HG03139 (cell line): ENCODE measurements around the gene TLCD4.

ENCODE experiments used
- ATAC-seq: cut with Tn5 transposase; IDR thresholded peaks from one replicate; pipeline ENCODE4 v1.9.1; 2021; ENCODE audit not compliant: unreplicated experiment

Gene TLCD4

DNA sequence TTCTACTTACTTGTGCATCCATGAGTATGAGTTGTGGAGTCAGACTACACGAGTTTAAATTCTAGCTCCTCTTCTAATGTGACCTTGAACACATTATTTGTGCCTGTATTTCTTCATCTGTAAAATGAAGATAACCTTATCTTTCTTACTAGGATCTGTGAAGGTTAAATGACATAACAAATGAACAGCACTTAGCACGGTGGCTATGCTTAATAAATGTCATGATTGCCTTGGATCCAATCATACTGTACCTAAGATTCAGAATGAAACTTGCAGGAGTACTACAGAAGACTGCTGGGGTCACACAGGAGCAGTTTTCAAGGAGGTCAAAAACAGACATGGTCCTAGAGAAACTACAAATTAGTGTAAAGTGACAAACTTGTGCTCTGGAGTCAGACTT, 22.2 kb upstream of the TLCD4 start:
- no peak for ATAC-seq

DNA sequence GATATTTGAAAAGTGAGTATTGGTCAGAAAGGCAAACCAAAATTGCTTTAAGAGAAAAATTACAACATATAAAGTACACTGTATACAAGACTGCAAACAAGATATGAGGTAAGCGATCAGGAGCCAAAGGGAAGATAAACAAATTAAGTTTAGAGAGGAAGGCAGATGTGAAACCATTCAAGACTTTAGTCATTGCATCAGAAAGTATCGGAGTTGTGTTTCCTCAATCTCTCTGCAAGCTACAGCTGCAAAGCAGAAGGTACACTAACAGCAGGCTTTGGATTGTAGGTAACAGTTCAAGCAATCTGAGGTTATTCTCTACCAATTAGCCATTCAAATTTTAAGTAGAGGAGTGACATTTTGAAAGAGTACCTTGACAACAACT, 21.3 kb upstream of the TLCD4 start:
- ATAC-seq: peak; percentile 74

DNA sequence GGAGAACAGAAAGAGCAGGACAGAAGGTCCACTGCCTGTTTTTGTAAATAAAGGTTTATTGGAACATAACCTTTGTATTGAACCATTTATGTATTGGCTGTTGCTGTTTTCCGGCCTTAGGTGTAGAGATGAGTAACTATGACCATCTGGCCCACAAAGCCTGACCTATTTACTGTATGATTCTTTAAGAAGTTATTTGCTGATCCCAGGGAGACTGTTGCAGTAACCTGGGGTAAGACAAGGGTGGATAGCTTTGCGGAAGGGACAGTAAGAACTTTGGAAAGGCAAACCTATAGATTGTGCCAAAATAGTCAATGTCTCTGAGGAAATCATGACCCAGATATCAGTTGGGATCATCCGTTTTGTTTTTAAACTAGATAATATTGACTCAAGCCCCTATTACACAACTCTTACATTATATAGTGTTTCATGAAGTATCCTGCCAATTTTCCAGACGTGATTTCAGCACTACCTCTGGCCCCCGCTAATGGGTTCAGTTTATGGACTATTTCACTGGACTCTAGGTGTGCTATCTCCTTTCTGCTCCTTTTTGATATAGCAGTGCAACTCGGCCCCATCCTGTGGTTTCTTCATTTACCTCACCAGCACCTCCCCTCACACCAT, 20.8 kb upstream of the TLCD4 start:
- peak; percentile 25 for ATAC-seq

DNA sequence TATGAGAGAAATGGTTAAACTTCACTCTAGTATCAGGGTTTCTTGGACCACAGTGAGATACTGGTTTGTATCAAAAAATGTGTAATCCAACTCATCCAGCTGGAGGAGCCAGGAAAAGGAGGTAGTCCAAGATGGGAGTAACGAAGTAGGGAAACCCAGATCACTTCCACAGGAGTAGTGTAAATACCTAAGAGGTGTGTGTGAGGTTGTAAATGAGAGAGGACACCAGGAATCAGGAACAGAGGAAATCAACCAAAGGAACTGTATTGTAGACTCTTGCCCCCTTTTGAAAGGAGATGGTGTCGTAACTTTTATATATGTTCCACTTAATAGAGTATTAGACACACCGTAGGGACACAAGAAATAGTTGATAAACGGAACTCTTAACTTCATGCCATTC, 19.7 kb upstream of the TLCD4 start:
- ATAC-seq: no peak

DNA sequence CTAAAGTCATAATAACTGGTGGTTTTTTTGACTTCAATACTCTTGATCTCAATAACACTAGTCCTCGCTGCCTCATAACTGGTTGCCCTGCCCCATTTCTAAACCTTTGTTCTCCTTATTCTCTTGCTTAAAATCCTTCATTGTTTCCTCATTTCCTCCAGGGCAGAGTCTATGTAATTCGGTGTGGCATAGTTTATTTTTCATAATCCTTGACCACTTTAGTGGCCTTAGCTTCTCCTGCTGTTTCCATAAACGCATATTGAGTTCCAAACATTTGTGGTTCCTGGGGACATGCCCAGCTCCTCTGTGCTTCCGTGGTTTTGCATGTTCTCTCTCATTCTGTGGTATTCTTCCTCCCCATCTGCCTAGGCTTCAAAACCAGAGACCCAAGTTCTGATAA, 19.0 kb upstream of the TLCD4 start:
- ATAC-seq: no peak

DNA sequence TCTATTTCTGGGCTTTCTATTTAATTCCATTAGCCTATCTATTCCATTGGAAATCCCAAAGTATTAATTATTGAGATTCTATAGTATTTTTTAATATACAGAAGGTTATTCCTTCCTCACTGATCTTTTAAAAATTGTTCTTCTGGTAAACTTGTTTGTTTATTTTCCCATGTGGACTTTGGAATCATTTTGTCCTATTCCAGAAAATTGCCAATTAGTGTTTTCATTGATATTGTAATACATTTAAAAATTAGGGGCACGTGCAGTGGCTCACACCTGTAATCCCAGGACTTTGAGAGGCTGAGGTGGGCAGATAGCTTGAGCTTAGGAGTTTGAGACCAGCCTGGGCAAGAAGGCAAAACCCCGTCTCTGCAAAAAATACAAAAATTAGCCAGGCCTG, 8.4 kb upstream of the TLCD4 start:
- no peak for ATAC-seq

DNA sequence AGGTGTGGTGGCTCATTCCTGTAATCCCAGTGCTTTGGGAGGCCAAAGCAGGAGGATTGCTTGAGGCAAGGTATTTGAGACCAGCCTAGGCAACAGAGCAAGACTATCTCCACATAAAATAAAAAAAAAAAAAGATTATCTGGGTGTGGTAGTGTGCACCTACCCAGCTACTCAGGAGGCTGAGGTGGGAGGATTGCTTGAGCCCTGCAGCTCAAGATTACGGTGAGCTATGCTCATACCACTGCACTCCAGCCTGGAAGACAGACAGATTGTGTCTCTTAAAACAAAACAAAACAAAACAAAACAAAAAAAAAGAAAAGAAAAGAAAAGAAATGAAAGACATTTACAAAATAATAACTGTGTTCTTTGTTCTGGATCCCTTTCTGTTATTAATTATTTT, 6.1 kb upstream of the TLCD4 start:
- ATAC-seq: no peak

DNA sequence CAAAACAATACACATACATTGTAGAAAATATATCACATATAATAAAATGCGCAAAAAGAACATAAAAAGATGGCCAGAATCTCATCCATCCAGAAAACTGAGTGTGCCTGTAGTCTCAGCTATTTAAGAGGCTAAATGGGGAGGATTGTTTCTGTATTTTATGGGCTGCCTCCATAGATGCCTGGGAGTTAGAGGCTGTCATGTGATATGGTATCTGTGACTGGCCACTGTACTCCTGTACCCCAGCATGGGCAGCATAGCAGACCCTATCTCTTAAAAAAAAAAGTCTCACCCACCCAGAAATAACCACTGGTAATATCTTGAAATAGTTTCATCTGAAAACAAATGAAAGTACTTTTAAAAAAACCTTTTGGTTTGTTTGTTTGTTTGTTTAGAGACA, 3.5 kb upstream of the TLCD4 start:
- ATAC-seq: no peak

DNA sequence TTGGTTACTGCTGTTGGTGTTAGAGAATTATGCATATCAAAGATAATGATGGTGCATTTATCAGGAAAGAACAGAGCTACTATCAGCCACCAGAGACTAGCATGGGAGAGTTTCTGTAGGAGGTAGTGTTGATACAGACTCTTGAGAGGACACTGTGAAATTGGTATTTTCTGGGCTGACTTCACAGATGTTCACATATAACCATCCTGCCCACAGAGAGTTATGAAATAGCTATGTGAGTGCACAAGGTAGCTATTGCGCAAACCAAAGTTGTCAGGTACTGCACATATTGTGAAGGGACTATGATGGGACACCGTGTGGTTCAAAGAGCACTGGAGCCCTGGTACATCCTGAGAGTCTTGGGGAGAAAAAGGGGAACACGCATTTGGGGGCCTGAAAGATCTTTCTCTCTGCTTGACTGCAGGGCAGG, 1.4 kb upstream of the TLCD4 start:
- no peak for ATAC-seq

DNA sequence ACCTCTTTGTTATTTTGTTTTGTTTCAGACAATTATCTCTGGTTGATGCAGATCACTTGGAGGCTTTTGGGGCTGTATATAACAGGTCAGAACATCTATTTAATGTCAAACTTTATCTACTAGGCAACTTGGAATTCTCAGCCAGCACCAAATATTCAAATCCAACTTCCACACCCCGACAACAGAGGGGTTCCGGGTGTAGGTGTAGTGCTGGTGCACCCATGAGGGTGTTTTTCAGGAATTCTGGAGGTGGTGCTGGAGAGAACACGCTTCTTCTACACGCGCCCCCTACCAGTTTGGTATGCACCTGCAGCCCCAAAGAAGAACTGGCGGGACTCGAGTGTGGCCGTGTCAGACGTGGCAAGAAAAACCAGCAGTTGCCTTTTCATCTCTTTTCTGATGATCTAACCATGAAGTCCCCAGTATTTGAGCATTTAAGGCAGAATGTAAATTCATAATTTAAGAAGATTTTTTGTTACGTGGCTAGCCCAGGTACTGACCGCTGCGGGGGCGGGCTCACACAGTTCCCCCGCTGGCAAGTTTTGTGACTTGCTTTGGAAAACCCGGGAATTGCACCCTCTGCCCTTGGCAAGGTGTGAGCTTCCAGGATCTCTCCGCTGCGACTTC, 462 bp upstream of the TLCD4 start:
- peak; percentile 62 for ATAC-seq

DNA sequence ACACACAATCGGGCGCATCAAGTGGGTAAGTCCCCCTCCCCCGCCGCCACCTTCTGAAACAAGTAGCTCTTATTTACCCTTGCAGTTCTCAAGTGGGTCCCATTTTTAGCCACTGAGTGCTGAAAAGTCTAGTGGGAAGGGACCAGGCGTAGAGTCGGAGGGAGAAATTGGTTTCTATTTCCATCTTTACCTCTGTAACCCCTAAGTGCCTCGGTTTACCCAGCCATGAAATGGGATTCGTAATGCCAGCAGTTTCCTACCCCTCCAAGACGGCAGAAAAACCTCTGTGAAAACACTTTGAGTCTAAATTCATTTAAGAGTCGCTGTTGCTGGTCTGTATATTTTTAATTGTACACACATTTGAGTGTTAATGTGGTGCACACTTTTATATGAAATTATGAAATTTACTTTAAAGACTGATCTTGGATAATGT, 928 bp downstream of the TLCD4 start:
- ATAC-seq: no peak

DNA sequence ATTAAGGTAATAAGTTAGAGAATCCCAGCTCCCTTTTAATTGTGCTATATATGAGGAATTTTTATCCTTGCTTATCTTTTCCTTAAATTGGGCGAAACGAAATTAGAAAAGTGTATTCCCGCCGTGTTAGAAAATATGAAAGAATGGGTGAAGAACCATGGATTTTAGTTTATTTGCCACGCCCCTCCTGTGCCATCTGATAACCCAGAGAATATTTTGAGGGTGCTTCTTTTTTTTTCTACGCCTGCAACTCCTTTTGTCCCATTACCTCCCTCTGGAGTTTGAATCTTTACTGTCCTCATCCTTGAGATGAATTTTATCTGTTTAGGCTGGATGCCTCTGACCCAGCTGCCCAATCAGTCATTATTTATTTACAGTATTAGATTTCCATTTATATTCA, 1.6 kb downstream of the TLCD4 start:
- no peak for ATAC-seq

DNA sequence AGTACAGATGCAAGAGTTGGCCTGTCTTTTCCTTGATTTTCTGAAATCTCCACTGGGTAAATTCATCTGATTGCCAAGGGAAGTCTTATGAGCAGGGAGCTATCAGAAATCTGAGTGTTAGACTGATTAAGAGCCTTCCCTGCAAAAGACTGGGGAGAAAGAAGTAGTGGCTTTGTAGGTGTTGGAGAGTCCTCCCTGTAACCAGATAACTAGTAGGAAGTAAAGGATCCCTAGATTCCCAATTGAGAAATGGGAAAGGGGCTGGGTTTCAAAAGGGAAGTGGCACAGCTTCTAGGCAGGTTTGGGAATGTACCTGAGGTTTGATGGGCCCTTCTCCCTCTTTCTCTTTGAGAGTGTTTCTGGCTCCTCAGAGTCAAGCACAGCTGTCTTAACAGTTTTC, 2.1 kb downstream of the TLCD4 start:
- ATAC-seq: no peak

DNA sequence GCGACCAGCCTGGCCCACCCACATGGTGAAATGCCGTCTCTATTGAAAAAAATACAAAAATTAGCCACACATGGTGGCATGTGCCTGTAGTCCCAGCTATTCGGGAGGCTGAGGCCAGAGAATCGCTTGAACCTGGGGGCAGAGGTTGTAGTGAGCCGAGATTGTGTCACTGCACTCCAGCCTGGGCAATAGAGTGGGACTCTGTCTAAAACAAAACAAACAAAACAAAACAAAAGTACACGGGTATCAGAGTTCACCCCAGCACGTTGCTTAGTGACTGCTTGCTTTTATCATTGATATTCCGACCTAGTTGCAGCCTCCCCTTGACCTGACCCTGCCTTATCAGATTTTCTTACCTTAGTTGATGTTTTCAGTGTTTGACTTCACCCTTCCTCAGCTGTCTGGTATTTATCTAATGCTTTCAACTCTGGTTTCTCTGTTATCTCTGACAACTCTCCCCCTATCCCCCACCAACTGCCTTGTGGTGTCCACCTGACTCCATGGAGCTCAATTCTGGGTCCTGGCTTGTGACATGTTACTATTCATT, 5.1 kb downstream of the TLCD4 start:
- no peak for ATAC-seq

DNA sequence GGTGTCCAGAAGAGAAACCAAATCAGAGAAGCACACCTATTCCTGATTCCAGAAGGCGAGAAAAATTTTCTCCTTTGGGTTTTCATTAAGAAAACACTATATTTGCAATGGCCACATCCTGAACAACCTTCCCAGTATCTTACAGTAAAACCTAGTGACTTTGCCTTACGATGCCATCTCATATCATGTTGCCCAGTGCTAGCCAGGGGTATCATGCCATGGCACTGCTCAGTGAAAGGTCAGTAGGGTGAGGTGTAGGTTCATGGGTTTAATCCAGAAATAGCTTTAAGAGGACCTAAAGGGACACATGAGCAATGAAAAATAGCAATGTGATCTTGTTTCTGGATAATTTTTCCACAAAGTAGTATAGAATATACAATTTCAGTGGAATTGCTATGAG, 7.2 kb downstream of the TLCD4 start:
- no peak for ATAC-seq

DNA sequence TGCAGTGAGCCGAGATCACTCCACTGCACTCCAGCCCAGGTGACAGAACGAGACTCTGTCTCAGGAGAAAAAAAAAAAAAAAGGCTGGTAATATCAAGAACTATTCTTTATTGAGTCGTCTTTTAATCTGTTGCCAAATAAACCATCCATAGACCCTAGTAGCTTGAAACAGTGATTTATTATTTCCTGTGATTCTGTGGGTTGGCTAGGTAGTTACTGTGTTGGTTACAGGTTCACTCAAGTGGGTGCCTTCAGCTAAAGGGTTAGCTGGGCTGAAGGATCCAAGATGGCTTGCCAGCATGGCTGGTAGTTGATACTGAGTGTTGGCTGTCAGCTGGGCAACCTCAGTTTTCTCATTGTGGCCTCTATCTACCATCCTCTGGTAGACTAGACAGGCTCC, 9.2 kb downstream of the TLCD4 start:
- ATAC-seq: no peak

DNA sequence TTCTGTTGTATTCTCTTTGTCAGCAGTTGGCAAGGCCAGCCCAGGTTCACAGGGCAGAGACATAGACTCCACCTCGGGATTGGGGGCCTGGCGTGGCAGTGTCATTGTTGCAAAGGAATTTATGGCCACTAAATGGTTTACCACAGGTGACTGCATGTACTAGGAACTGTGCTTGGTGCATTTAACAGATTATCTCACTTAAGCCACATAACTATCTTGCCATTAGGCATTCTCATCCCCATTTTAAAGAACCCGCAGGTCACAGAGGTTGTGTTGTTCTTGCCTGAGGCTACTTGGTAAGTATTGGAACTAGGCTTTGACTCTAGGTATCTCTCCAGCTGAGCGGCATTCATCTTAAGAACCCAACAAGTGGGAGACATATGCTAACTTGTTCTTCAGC, 9.7 kb downstream of the TLCD4 start:
- ATAC-seq: no peak

DNA sequence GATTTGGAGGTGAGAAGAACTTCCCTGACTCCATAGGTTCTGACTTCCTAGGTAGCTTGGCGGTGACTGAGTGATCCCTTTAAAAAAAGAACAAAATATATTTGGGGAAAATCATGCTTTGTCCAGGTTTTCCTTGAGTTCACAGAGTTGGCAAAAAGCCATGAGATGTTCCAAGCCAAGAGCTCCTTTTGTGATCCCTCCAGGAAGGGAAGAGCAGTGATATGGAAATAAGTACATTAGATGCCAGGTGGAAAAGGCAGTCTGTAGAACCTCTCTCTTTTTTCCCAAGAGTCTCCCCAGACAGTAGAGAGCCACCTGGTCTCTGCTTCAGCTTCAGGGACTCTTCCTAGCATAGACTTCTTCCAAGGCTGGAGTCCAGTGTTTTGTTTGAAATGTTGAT, 10.2 kb downstream of the TLCD4 start:
- ATAC-seq: no peak

DNA sequence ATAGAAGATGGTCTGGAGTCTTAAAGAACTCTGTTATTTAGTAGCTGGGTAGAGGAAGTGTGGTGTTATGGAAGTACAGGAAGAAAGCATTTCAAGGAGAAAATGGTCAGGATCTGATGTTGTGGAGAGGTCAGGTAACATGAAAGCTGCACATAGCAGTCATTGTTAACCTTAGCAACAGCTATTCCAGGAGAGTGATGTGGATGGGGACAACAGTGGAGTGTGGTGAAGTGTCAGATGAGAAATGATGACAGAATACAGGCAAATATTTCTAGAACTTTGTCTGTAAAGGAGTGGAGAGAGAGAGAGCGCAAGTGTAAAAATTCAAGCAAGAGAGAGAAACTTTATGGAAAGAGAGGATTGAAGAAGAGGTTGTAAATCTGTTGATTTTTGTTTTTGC, 15.6 kb downstream of the TLCD4 start:
- ATAC-seq: no peak

DNA sequence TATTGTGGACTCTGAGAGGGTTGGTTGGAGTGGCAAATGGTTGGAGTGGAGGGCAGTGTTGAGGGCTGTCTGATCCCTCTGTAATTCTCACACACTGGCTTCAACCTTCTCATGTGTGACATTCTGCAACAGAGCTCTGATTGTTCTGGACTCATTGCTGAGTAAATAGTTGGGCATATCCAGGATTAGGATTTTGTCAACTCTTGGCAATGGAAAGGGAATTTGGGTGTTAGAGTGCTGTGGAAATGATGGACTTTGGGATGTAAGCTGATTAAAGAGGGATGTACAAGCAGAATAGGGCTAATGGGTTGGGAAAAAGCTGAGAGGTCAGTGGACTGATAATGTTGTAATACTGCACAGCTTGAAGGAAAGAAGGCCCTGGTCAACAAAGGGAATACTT, 16.5 kb downstream of the TLCD4 start:
- no peak for ATAC-seq

DNA sequence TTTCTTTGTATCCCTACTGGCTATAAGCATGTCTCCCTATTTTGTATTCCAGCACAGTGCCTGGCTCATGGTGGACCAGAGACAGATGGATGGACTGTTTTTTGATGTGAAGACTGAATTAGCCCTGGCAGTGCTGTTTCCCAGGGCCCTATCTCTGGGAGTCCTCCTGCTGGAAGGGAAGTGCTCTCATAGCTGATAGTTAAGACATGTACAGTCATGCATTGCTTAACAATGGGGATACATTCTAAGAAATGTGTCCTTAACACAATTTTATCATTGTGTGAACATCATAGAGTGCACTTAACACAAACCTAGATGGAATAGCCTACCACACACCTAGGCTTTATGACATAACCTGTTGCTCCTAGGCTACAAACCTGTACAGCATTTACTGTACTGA, 21.1 kb downstream of the TLCD4 start:
- ATAC-seq: no peak

DNA sequence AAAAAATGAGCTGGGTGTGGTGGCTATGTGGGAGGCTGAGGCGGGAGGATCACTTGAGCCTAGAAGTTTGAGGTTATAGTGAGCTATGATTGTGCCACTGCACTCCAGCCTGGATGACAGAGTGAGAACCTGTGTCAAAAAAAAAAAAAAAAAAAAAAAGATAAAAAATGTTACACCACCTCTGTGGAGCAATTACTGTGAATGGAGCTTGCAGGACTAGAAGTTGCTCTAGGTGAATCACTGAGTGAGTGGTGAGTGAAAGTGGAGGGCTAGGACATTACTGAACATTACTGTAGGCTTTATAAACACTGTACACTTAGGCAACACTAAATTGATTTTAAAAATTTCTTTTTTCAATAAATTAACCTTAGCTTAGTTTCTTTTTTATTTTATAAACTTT, 21.9 kb downstream of the TLCD4 start:
- no peak for ATAC-seq

DNA sequence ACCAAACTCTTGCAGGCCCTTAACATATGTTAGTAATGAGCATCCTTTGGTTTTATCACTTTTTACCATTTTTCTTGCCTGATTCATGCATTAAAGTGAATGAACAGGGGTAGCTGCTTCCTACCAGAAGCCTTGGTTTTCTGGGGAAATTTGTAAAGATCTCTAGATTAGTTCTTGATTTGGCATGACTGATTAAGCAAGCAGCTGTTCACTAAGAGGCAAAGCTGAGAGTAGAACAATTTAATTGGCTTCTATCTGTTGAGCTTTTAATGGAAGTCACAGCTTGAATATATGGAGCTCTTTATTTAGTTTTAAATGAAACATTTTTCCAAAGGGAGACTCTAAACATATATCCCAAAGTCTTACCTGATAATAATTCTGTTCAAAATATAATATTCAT, 23.6 kb downstream of the TLCD4 start:
- ATAC-seq: no peak
